ENCODE data around the gene RPL21.
"Not testable (repeated sequence)": the region's sequence is repeated elsewhere in the genome, so short reads cannot be mapped to it uniquely, and the experiment has no call there.

DNA sequence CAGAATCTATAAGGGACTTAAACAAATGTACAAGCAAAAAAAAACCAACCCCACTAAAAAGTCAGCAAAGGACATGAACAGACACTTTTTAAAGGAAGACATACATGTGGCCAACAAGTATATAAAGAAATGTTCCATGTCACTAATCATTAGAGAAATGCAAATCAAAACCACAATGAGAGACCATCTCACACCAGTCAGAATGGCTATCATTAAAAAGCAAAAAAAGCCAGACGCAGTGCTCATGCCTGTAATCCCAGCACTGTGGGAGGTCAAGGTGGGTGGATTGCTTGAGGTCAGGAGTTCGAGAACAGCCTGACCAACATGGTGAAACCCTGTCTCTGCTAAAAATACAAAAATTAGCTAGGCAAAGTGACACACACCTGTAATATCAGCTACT is 29.3 kb upstream of the RPL21 start:
- TF ChIP-seq POLR2A (IDR thresholded peaks at IDR 0.05; ENCODE audit: extremely low read depth, insufficient read length): not testable (repeated sequence)
- TF ChIP-seq, protein P1, sequence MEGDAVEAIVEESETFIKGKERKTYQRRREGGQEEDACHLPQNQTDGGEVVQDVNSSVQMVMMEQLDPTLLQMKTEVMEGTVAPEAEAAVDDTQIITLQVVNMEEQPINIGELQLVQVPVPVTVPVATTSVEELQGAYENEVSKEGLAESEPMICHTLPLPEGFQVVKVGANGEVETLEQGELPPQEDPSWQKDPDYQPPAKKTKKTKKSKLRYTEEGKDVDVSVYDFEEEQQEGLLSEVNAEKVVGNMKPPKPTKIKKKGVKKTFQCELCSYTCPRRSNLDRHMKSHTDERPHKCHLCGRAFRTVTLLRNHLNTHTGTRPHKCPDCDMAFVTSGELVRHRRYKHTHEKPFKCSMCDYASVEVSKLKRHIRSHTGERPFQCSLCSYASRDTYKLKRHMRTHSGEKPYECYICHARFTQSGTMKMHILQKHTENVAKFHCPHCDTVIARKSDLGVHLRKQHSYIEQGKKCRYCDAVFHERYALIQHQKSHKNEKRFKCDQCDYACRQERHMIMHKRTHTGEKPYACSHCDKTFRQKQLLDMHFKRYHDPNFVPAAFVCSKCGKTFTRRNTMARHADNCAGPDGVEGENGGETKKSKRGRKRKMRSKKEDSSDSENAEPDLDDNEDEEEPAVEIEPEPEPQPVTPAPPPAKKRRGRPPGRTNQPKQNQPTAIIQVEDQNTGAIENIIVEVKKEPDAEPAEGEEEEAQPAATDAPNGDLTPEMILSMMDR (IDR thresholded peaks at IDR 0.05; ENCODE audit: low read depth, low read length): not testable (repeated sequence)
- TF ChIP-seq, protein P2, sequence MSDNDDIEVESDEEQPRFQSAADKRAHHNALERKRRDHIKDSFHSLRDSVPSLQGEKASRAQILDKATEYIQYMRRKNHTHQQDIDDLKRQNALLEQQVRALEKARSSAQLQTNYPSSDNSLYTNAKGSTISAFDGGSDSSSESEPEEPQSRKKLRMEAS (IDR thresholded peaks at IDR 0.05; ENCODE audit: low read depth, low read length): not testable (repeated sequence)

All from NB4 (cell line).